HepG2 (cell line): ENCODE data around the gene LIN28A.

Experiments used
- CREB1 ChIP-seq, 2 experiments: fragments of 450-650 bp in 1 of 2; IDR thresholded peaks; 2 replicates each; pipeline ENCODE4 v1.6.1; 2016 to 2017; ENCODE audit warnings: control low read depth in 1 of 2, mild to moderate bottlenecking in 1 of 2, missing compliant biosample characterization in 1 of 2, missing genetic modification characterization in 1 of 2
- FOXK1 ChIP-seq: sonication (generic); formaldehyde crosslinking; IDR thresholded peaks from 2 replicates; pipeline ENCODE4 v1.4.0; 2020; ENCODE audit warnings: low read depth, missing genetic modification reagents, borderline replicate concordance
- POLR2AphosphoS5 ChIP-seq: IDR thresholded peaks from 2 replicates; pipeline ENCODE4 v1.6.1; 2012; ENCODE audit warnings: low read depth, low read length
- RAD21 ChIP-seq: fragments of 450-650 bp; formaldehyde crosslinking; IDR thresholded peaks from 2 replicates; pipeline ENCODE4 v1.5.0; 2020; ENCODE audit warnings: mild to moderate bottlenecking
- RBM22 ChIP-seq: fragments of 200-400 bp; formaldehyde crosslinking; optimal IDR thresholded peaks from 2 replicates; pipeline ENCODE3; 2017; ENCODE audit warnings: mild to moderate bottlenecking, low read length, moderate library complexity
- TBX3 ChIP-seq: fragments of 450-650 bp; IDR thresholded peaks from 2 replicates; pipeline ENCODE4 v1.6.1; 2017; ENCODE audit warnings: antibody characterized with exemption, mild to moderate bottlenecking, inconsistent platforms, borderline replicate concordance
- YY1 ChIP-seq: IDR thresholded peaks from 2 replicates; pipeline ENCODE4 v1.6.1; 2011; ENCODE audit warnings: low read length, low read depth, moderate library complexity, mild to moderate bottlenecking; ENCODE audit not compliant: insufficient read depth, insufficient replicate concordance
- ZBTB7A ChIP-seq: sonication (generic); formaldehyde crosslinking; IDR thresholded peaks from 2 replicates; pipeline ENCODE4 v1.8.0; 2022; ENCODE audit warnings: mild to moderate bottlenecking, missing genetic modification reagents
- TF ChIP-seq, protein P1 (sequence below): IDR thresholded peaks from 2 replicates; pipeline ENCODE4 v1.6.1; 2016; ENCODE audit warnings: control low read depth
- TF ChIP-seq, protein P2 (sequence below): sonication (generic); formaldehyde crosslinking; IDR thresholded peaks from 2 replicates; pipeline ENCODE4 v1.5.0; 2020; ENCODE audit warnings: mild to moderate bottlenecking, missing genetic modification reagents, moderate library complexity
- TF ChIP-seq, protein P3 (sequence below): sonication (generic); formaldehyde crosslinking; IDR thresholded peaks from 2 replicates; pipeline ENCODE4; 2020; ENCODE audit warnings: missing genetic modification reagents, mild to moderate bottlenecking, borderline replicate concordance
- TF ChIP-seq, protein P4 (sequence below): sonication (generic); formaldehyde crosslinking; IDR thresholded peaks from 2 replicates; pipeline ENCODE4 v1.4.0; 2020; ENCODE audit warnings: mild to moderate bottlenecking, missing genetic modification reagents
- TF ChIP-seq, protein P5 (sequence below): sonication (generic); formaldehyde crosslinking; IDR thresholded peaks from 2 replicates; pipeline ENCODE4 v1.4.0; 2020; ENCODE audit warnings: missing genetic modification reagents
- TF ChIP-seq, protein P6 (sequence below): sonication (generic); formaldehyde crosslinking; IDR thresholded peaks from 2 replicates; pipeline ENCODE4 v1.4.0; 2020; ENCODE audit warnings: missing genetic modification reagents

DNA sequence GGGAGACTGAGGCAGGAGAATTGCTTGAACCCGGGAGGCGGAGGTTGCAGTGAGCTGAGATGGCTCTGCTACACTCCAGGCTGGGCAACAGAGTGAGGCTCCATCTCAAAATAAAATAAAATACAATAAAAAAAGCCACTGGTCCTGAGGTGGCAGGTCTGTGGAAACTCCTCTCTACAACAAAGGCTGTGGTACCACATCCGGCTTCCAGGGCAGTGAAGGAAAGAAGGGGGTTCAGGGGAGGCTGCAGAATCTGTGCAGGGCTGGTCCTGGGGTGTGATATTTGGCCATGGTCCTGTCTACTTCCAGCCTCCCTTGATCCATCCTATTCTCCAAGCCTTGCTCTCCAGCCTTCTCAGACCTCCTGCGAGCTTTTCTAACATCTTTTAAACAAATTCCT is 37.3 kb upstream of the LIN28A start:
- TF ChIP-seq, protein P1, sequence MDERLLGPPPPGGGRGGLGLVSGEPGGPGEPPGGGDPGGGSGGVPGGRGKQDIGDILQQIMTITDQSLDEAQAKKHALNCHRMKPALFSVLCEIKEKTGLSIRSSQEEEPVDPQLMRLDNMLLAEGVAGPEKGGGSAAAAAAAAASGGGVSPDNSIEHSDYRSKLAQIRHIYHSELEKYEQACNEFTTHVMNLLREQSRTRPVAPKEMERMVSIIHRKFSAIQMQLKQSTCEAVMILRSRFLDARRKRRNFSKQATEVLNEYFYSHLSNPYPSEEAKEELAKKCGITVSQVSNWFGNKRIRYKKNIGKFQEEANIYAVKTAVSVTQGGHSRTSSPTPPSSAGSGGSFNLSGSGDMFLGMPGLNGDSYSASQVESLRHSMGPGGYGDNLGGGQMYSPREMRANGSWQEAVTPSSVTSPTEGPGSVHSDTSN, result no peak
- TF ChIP-seq FOXK1 (no peak), RAD21 (CRISPR knock-in tag) (no peak), YY1 (no peak), CREB1 (IDR thresholded peaks at IDR 0.05) (no peak), CREB1 (CRISPR knock-in tag; IDR thresholded peaks at IDR 0.05) (no peak), ZBTB7A (no peak), POLR2AphosphoS5 (no peak), TBX3 (no peak), RBM22 (no peak)
- TF ChIP-seq, protein P2, sequence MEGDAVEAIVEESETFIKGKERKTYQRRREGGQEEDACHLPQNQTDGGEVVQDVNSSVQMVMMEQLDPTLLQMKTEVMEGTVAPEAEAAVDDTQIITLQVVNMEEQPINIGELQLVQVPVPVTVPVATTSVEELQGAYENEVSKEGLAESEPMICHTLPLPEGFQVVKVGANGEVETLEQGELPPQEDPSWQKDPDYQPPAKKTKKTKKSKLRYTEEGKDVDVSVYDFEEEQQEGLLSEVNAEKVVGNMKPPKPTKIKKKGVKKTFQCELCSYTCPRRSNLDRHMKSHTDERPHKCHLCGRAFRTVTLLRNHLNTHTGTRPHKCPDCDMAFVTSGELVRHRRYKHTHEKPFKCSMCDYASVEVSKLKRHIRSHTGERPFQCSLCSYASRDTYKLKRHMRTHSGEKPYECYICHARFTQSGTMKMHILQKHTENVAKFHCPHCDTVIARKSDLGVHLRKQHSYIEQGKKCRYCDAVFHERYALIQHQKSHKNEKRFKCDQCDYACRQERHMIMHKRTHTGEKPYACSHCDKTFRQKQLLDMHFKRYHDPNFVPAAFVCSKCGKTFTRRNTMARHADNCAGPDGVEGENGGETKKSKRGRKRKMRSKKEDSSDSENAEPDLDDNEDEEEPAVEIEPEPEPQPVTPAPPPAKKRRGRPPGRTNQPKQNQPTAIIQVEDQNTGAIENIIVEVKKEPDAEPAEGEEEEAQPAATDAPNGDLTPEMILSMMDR (CRISPR knock-in tag), result no peak
- TF ChIP-seq, protein P3, sequence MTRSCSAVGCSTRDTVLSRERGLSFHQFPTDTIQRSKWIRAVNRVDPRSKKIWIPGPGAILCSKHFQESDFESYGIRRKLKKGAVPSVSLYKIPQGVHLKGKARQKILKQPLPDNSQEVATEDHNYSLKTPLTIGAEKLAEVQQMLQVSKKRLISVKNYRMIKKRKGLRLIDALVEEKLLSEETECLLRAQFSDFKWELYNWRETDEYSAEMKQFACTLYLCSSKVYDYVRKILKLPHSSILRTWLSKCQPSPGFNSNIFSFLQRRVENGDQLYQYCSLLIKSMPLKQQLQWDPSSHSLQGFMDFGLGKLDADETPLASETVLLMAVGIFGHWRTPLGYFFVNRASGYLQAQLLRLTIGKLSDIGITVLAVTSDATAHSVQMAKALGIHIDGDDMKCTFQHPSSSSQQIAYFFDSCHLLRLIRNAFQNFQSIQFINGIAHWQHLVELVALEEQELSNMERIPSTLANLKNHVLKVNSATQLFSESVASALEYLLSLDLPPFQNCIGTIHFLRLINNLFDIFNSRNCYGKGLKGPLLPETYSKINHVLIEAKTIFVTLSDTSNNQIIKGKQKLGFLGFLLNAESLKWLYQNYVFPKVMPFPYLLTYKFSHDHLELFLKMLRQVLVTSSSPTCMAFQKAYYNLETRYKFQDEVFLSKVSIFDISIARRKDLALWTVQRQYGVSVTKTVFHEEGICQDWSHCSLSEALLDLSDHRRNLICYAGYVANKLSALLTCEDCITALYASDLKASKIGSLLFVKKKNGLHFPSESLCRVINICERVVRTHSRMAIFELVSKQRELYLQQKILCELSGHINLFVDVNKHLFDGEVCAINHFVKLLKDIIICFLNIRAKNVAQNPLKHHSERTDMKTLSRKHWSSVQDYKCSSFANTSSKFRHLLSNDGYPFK (CRISPR knock-in tag), result no peak
- TF ChIP-seq, protein P4, sequence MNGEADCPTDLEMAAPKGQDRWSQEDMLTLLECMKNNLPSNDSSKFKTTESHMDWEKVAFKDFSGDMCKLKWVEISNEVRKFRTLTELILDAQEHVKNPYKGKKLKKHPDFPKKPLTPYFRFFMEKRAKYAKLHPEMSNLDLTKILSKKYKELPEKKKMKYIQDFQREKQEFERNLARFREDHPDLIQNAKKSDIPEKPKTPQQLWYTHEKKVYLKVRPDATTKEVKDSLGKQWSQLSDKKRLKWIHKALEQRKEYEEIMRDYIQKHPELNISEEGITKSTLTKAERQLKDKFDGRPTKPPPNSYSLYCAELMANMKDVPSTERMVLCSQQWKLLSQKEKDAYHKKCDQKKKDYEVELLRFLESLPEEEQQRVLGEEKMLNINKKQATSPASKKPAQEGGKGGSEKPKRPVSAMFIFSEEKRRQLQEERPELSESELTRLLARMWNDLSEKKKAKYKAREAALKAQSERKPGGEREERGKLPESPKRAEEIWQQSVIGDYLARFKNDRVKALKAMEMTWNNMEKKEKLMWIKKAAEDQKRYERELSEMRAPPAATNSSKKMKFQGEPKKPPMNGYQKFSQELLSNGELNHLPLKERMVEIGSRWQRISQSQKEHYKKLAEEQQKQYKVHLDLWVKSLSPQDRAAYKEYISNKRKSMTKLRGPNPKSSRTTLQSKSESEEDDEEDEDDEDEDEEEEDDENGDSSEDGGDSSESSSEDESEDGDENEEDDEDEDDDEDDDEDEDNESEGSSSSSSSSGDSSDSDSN (CRISPR knock-in tag), result no peak
- TF ChIP-seq, protein P5, sequence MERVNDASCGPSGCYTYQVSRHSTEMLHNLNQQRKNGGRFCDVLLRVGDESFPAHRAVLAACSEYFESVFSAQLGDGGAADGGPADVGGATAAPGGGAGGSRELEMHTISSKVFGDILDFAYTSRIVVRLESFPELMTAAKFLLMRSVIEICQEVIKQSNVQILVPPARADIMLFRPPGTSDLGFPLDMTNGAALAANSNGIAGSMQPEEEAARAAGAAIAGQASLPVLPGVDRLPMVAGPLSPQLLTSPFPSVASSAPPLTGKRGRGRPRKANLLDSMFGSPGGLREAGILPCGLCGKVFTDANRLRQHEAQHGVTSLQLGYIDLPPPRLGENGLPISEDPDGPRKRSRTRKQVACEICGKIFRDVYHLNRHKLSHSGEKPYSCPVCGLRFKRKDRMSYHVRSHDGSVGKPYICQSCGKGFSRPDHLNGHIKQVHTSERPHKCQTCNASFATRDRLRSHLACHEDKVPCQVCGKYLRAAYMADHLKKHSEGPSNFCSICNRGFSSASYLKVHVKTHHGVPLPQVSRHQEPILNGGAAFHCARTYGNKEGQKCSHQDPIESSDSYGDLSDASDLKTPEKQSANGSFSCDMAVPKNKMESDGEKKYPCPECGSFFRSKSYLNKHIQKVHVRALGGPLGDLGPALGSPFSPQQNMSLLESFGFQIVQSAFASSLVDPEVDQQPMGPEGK (CRISPR knock-in tag), result no peak
- TF ChIP-seq, protein P6, sequence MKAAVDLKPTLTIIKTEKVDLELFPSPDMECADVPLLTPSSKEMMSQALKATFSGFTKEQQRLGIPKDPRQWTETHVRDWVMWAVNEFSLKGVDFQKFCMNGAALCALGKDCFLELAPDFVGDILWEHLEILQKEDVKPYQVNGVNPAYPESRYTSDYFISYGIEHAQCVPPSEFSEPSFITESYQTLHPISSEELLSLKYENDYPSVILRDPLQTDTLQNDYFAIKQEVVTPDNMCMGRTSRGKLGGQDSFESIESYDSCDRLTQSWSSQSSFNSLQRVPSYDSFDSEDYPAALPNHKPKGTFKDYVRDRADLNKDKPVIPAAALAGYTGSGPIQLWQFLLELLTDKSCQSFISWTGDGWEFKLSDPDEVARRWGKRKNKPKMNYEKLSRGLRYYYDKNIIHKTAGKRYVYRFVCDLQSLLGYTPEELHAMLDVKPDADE (CRISPR knock-in tag), result no peak
